GM21825 (cell line): ENCODE measurements around the gene SMAP1.
A peak's percentile ranks its signal among the peaks of the same experiment; 100 is the strongest.

Experiments used
- ATAC-seq: cut with Tn5 transposase; IDR thresholded peaks from one replicate; pipeline ENCODE4 v1.9.1; 2021; ENCODE audit warnings: mild to moderate bottlenecking, moderate library complexity; ENCODE audit not compliant: unreplicated experiment

The SMAP1 gene

GRCh38 chr6:70667711-70668498 is at the start of gene SMAP1:
TSS of gene SMAP1 (plus strand) at chr6:70667883. CDS start at chr6:70668024, 141 bp downstream.
- peak; percentile 90 for ATAC-seq

DNA sequence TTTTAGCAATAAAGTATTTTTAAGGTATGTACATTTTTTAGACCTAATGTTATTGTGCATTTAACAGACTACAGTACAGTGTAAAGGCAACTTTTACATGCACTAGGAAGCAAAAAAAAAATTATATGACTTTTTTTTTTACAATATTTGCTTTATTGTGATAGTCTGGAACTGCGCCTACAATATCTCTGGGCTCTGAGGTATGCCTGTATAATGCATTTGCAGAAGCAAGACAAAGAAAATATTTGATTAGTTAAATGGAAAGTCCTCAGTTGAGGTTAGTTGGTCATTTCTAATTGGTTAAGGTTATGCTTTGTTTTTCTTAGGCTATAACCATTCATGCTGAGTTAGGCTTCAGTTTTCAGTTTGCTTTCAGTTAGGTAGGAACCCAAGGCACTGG is 46.9 kb upstream of the SMAP1 start:
- no peak for ATAC-seq

- no peak for ATAC-seq
These were observed 45.2 kb upstream of the SMAP1 start for GRCh38 chr6:70622461-70622860.

DNA sequence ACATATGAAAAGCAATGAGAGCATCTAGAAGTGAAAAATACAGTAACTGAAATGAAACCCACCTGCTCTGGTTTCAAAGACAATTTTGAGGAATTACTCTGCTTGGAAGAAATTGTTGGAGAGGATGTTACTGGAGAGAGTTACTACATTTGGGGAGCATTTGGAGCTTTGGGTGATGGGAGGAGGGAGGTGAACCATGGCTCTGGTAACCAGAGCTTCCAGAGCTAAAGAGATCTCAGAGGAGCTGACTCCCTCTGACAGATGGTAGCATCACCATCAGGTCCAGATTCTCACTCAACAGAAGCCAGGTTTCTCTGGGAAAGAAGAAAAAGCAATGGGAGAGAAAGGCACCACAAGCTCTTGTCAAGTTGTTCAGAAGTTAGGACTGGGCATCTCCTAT is 42.2 kb upstream of the SMAP1 start:
- no peak for ATAC-seq

- no peak for ATAC-seq
These were observed 40.0 kb upstream of the SMAP1 start for GRCh38 chr6:70627500-70628254.

DNA sequence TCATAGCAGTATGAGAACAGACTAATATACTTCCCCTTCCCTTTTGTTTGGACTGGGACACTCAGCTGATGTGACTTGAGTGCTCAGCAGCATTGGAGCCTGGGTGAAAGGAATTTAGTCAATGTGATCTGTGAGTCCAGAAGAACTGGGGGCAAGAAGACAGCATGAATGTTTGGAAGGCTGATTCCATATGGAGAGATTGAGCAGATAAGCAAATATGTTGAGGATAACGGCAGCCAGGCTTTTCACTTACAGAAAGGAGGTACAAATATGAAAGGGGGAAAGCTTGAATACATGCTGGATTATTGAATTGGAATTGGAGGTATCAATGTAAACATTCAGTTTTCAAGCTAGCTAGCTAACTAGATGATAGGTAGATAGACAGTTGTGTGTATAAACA is 37.8 kb upstream of the SMAP1 start:
- no peak for ATAC-seq

- no peak for ATAC-seq
These were observed 33.8 kb upstream of the SMAP1 start for GRCh38 chr6:70633870-70634269.

GRCh38 chr6:70636596-70636995 is 31.1 kb upstream of the SMAP1 start:
- no peak for ATAC-seq

GRCh38 chr6:70638468-70638867 is 29.2 kb upstream of the SMAP1 start:
- no peak for ATAC-seq

DNA sequence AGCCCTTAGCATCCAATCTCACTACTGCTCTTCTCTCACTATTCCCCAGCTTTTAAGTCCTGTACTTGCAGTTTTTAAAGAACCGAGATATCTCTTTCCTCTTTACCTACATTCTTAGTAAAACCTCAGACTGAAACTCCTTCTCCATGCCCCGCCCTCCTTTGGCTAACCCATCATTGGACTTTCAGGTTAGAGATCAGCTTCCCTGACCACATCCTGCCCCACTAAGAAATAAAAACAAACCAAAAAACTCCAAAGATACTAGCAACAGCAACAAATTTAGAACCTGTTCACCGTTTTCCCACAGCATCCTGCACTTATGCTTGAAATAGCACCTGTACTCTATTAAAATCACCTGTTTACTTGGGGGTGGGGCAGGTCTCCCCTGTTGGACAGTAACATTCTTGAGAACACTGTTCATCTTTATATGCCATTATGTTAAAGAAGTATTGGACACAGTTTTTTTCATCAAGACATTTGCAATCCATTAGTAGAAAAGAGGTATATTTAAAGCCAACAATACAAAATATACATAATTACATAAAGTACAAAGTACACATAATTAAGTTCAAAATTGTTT is 16.3 kb upstream of the SMAP1 start:
- peak; percentile 87 for ATAC-seq

- no peak for ATAC-seq
These were observed 15.5 kb upstream of the SMAP1 start for GRCh38 chr6:70652216-70652615.

GRCh38 chr6:70657706-70658105 is 10.0 kb upstream of the SMAP1 start:
- ATAC-seq: no peak

DNA sequence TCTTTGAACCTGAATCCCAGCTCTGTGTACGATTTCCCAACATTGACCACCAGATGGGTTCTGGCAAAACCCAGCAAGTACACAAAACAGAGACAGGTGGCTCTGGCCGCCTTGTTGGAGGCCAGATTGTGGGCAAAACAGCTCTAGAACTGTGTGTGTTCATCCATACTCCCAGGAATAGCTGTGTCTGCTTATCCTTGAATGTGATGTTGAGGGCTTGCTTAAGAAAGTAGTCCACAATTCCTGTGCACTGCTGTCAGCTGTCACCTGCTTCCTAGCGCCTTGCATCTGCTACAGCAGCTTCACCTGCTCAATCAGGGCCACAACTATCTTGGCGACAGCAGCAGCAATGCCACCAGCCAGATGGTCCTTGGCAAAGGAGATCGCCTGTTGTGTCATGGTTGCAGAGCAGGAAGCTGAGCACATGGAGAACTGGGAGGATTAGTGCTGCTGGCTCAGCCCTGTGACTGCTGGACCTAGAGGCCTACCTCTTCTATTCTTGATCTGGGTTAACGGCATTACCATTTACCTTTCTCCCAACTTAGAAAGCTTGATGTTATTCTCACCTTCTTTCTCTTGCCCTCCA is 3.7 kb upstream of the SMAP1 start:
- no peak for ATAC-seq

DNA sequence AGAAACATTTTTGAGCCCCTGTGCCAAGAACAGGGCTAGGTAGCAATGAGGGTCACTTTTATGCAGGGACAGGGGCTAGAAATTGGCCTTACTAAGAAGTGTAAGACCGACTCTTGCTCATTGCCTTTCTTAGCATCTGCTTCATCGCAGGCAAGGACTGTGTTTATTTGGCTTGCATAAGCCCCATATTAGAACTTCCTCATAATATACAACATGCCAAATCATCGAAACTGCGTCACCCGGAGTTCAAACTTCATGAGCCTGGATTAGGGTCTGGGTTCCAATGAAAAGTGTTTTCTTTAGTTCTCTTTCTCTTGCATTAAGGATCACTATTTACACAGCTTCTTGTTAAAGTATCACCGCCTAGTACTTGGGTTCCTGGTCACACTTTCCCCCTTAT is 977 bp upstream of the SMAP1 start:
- ATAC-seq: no peak

- ATAC-seq: no peak
These were observed 400 bp upstream of the SMAP1 start for GRCh38 chr6:70667256-70667710.

- ATAC-seq: no peak
These were observed 773 bp downstream of the SMAP1 start for GRCh38 chr6:70668499-70668812.

DNA sequence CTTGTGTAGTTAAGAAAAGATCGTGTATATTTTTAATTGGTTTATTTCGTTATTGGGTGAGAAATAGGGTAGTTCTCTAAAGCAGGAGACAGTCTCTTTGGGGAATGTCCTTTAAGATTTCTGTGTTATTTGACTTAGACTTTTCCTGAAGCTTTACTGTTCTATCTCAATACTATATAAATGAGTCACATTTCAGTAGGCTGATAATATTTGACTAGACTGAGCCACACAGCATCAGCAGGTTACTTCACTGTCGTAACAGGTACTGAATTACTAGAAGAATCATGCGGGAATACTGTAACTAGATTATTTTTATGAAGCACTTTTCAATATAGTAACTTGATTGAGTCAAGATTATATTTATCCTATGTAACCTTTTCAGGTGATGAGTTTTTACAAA is 1.4 kb downstream of the SMAP1 start:
- no peak for ATAC-seq

GRCh38 chr6:70672549-70672948 is 4.9 kb downstream of the SMAP1 start:
- ATAC-seq: no peak

GRCh38 chr6:70673054-70673453 is 5.4 kb downstream of the SMAP1 start:
- ATAC-seq: no peak

DNA sequence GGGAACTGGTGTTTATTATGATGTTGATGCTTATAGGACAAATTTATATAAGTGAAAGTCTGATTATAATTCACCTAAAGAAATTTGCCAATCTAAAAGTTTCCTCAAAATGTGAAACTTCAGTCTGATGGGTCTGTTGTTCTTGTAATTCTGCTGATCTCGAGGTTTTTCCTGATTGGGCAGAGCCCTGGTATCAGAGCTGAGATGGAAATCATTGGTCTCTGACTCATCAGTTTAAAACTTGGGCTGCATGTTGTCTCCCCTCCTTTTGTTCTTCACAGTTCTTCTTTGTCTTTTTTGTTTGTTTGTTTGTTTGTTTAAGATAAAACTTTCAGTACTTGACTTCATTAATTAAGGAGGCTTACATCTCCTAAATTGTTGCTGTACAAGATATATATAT is 5.9 kb downstream of the SMAP1 start:
- no peak for ATAC-seq

GRCh38 chr6:70675822-70676221 is 8.1 kb downstream of the SMAP1 start:
- ATAC-seq: no peak

DNA sequence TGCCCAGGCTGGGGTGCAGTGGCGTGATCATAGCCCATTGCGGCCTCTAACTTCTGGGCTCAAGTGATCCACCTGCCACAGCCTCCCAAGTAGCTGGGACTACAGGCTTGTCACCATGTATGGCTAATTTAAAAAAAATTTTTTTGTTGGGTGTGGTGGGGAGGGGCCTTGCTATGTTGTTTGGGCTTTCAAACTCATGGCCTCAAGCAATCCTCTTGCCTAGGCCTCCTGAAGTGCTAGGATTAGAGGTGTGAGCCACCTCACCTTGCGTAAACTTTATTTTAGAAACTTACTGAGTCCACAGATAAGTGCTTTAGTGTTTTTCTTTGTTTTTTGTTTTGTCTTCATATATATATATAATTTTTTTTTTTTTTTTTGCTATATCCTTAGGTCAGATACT is 9.1 kb downstream of the SMAP1 start:
- no peak for ATAC-seq
